GM21367 (cell line): ENCODE data around the gene EXOSC6.
"Not testable (repeated sequence)": the region's sequence is repeated elsewhere in the genome, so short reads cannot be mapped to it uniquely, and the experiment has no call there.

Experiments
- ATAC-seq: cut with Tn5 transposase; IDR thresholded peaks from one replicate; pipeline ENCODE4 v1.9.1; 2021; ENCODE audit not compliant: unreplicated experiment

The EXOSC6 gene

DNA sequence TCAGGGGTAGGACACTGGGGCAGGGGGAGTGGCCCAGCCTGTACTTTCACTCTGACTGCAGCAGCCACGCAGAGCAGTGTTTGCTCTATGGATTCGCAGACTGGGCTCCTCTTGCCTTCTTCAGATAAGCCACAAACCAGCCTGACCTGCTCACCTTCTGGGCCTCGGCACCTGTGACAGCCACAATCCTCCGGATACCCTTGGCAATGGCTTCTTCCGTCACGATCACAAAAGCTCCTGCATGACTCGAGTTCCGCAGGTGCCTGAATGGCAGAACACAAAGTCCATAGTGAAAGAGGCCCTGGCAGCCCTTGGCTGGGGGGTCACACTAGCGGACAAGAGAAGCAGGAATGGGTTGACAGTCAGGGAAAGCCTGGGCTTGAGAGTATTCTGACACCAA, 3.8 kb upstream of the EXOSC6 start:
- no peak for ATAC-seq

DNA sequence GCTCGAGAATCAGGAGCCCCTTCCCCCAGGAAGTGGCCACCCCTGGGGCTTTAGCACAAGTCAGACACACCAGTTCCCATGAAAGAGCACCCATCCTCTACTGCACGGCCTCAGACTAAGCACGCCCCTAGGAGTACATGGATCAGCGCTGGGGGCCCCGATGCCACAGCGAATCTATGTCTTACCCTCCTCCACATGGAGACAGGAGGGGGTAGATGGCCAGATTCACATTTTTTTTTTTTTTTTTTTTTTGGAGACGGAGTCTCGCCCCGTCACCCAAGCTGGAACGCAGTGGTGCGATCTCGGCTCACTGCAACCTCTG, 3.2 kb upstream of the EXOSC6 start:
- ATAC-seq: no peak

DNA sequence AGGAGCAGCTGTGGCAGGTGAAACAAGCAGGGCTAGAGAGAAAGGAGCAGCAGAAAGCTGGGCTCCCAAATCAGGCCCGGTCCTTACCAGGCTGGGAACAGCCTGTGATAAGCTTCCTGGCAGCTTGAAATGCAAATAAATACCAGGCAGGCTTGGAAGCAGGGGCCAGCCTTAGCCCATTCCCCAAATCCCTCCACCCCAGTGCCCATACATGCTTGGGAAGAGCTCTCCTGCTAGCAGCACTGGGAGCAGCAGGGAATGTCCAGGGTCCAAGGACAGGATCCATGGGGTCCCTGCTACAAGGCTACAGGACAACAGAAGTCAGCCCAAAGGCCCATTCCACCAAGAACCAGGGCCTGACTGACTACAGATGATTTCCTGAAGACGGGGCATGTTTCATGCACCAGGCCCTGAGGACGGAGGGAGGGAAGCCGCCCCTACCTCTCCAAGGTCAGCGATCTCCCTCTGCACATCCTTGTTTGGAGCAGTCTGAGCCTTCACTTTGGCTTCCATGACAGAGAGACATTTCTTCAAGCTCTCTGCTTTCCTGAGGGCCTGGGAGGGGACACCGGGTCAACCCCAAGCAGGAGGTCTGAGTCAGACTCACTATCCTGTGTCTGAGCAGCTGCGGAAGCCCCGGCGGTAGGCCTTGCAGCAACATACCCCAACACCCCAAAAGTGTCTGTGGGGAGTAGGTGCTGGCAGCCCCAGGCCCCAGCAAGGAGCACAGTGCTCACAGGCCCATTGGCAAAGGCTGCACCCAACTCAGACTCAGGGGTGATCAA, 2.6 kb upstream of the EXOSC6 start:
- ATAC-seq: no peak

DNA sequence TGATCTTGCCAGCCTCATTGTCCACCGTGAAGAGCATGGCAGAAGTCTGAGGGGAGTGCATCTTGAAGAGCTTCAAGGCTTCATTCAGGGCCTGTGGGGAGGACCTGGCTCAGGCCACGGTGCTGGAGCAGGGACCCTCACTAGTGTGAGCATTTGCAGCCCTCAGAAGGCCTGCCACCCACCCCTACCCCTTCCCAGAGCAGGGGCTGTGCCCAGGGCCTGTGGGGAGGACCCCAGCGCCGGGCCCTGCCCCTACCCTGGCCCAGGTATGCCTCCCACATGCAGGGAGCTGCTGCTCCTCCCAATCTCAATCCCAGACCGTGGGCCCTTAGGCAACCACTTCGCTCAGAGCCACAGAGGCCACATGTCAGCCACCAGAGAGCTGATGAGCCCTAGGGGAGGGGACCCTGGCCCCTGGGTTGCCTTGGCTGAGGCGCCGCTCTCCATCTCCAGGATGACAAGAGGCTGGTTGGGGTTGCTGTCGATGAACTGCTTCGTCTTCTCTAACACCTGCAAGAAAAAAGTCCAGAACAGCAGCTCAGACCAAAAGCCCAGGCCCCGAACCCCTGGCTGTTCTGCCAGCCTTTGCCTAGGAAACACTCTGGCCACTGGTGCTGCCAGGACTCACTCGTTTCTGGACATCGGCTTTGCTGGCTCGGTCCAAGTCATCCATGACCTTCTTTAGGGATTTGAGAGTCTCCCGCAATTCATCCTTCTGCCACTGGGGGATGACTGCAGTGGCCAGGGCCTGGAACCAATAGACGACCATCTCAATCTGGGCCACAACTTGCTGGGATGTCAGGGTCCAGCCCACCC, 1.8 kb upstream of the EXOSC6 start:
- ATAC-seq: no peak

DNA sequence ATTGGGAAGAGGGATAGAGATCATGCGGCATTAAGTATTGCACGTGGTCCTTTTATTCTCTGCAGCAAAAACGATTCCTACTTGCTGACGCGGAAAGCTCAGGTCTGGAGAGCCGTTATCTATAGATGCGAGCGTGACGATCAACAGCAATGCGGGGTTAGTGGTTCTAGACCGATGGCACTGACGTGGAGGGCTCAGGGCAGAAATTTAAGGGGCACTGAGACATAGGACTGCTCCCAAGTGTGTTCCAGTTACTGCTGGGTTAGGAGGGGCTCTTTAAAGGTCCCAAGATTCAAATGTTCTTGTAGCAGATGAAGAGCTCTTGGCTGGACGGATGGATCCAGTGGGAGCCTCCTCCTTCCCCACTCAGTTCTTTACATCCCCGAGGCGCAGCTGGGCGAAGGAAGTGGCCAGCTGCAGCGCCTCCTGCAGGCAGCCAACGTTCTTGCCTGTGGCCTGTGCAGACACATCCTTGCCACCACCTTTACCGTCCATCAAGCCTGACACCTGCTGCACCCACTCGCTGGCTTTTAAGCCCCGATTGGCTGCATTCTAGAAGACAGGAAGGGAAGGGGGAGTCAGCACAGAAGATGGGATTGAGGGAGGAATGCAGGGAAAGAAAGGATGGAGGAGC, 732 bp upstream of the EXOSC6 start:
- ATAC-seq: no peak

DNA sequence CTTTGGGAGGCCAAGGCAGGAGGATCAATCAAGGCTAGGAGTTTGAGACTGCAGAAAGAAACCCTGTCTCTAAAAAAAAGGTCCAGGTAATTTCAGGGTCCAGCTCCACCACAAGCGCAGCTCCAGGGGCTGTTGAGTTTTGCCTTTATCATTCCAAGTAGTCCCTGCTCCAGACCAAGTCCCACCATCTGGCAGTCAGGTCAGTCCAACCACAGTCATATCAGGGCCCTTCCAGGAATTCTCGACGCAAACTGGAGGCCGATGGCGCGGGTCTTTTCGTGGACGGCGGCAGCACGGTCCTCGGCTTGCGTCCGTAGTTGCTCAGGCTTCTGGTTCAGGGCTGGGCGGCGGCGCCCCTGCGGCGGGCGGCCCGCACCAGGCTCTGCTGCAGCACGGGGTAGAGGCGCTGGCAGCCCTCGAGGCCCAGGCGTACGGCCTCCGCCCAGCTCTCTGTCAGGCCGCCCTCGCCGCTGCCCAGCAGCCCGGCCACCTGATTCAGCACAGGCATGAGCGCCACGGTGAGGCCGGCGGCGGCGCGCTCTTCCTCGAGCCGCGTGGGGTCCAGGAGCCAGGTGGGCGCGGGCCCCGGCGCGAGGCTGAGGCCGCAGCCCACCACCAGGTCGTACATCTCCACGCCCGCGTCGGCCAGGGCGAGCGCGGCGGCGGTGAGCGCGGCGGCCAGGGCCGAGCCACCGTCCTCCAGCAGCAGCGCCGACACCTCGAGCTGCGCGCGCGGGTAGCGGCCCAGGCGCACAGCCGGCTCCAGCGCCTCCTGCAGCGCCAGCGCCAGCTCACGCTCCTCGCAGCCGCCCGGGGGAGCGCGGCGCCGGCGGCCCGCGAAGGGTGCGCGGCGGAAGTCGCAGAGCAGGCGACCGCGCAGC, 752 bp downstream of the EXOSC6 start:
- ATAC-seq: peak; percentile 42

DNA sequence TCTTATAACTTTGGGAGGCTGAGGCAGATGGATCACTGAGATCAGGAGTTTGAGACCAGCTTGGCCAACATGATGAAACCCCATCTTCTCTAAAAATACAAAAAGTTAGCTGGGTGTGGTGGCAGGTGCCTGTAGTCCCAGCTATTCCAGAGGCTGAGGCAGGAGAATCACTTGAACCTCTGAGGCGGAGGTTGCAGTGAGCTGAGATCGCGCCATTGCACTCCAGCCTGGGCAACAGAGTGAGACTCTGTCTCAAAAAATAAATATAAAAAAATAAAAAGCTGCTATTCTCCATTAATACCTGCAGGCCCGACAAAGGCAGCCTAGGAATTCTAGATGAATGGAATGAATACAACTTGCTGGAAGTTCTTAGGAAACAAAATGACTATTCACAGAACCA, 2.0 kb downstream of the EXOSC6 start:
- ATAC-seq: not testable (repeated sequence)

DNA sequence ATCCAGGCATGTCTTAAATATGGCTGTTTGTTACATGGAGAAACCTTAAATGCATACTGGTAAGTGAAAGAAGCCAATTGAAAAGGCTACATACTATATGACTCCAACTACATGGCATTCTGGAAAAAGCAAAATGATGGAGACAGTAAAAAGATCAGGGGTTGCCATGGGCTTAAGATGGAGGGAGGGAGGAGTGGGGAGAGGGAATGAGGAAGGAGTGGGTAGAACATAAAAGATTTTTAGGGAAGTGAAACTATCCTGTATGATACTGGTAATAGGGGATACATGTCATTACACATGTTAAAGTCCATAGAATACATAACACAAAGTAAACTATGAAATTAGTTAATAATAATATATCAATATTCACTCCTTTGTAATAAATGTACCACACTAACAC, 13.0 kb downstream of the EXOSC6 start:
- not testable (repeated sequence) for ATAC-seq

DNA sequence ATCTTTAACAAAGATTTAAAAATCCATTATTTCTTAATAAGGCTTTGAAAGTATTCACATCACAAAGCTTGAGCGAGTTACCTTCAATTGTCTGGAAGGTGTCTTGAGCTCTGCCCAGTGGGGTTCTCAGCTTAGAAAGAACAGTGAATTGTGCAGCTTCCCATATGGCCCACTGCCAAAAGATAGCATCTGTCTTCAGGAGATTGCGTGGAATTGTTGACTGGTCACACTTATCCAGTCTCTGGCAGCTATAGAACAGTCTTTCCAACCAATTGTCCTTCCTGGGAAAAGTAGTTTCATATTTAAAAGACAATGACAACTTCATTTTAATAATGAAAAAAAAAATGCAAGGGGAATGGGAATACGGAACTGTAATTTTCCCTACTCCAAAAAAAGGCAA, 19.9 kb downstream of the EXOSC6 start:
- ATAC-seq: not testable (repeated sequence)

DNA sequence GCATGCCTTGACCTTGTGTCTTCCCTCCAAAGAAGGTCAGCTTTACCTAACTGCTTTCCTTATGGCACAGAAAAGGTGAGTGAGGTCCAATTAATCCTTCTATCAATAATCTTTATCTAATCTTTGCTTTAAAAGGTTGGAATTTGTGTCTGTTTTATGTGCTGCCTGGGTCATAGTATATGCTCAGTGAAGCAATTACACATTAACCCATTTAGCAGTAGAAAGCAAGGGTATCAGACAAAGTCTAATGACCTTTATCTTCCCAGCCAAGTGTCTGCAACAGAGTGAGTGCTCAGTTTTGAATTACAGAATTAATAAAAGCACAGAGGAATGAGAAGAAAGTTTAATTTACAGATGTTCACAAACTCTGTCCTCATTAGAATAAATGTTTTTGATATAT, 25.7 kb downstream of the EXOSC6 start:
- ATAC-seq: not testable (repeated sequence)

DNA sequence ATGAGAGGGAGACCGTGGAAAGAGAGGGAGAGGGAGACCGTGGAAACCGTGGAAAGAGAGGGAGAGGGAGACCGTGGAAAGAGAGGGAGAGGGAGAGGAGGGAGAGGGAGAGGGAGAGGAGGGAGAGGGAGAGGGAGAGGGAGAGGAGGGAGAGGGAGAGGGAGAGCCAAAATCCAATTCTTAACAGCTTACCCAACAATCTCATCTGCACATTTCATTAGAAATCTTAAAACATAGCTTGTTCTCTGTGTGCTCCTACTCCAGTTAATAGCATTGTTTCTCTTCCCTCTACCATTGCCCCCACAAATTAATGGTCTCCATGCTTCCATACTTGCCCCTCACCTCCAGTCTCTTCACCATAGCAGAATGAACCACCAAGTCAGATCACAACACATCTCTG, 26.3 kb downstream of the EXOSC6 start:
- not testable (repeated sequence) for ATAC-seq

DNA sequence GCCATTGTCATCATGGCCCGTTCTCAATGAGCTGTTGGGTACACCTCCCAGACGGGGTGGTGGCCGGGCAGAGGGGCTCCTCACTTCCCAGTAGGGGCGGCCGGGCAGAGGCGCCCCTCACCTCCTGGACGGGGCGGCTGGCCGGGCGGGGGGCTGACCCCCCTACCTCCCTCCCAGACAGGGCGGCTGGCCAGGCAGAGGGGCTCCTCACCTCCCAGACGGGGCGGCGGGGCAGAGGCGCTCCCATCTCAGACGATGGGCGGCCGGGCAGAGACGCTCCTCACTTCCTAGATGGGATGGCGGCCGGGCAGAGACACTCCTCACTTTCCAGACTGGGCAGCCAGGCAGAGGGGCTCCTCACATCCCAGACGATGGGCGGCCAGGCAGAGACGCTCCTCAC, 27.1 kb downstream of the EXOSC6 start:
- ATAC-seq: not testable (repeated sequence)

DNA sequence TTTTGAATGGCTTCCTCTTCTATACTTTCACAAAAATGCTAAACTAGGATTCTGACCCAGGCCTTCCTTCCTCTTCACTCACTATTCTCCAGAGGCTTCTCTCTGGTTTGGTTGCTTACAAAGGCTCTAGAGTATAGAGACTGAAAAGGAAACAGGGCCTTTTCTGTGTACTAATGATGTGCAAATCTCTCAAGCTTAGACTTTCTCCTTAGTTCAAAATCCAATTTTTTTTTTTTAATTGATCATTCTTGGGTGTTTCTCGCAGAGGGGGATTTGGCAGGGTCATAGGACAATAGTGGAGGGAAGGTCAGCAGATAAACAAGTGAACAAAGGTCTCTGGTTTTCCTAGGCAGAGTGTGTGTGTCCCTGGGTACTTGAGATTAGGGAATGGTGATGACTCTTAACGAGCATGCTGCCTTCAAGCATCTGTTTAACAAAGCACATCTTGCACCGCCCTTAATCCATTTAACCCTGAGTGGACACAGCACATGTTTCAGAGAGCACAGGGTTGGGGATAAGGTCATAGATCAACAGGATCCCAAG, 27.7 kb downstream of the EXOSC6 start:
- not testable (repeated sequence) for ATAC-seq

DNA sequence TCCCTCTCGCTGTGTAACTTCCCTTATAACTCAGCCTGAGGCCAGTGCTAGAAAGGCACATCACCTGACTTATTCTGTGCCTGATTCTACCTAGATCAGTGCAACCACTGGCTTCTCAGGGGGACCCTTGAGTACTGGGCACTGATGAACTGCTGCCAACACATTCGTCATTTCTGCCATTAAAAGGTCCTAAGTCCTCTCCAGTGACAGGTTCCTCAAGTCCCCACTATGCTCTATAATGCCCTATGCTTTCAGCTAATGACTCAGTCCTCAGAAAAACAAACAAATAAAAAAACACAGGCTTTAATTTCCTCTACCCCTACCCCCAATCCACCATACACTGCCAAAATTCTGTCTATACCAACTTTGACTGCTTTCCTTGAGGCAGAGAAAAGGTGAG, 28.5 kb downstream of the EXOSC6 start:
- ATAC-seq: not testable (repeated sequence)

DNA sequence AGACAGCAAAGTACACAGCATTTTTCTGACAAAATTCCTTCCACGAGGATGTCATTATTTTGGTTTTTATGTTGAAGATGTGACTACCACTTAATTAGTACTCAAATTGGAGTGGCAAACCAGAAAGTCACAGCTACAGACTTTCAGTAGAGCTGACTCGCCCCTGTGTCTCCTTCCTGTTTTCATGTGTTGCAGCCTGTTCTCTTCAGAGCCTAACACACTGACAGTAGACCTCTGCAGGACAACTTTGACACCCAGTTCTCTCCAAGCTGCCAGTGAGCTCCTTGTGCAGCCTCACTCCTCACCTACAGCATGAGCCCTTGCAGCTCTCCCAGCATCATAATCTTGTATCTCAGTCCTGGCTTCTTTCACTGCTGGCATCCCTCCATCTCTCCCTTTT, 29.2 kb downstream of the EXOSC6 start:
- ATAC-seq: not testable (repeated sequence)

DNA sequence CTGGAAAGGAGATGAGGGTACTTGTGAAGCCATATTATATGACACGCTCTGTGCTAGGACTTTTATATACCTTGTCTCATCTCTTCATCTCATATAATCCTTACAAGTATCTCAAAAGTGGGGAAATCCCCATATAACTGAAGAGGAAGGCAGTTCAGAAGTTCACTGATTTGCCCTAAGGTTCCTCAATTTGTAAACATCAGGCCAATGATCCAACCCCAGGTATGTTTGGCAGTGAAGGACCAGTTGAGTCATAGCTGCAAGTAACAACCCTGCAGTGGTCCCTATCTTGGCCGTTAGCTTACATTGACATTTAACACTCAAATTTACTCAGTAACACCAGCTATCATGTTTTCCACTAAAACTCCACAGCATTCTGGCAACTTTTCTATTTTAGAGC, 33.2 kb downstream of the EXOSC6 start:
- ATAC-seq: not testable (repeated sequence)

DNA sequence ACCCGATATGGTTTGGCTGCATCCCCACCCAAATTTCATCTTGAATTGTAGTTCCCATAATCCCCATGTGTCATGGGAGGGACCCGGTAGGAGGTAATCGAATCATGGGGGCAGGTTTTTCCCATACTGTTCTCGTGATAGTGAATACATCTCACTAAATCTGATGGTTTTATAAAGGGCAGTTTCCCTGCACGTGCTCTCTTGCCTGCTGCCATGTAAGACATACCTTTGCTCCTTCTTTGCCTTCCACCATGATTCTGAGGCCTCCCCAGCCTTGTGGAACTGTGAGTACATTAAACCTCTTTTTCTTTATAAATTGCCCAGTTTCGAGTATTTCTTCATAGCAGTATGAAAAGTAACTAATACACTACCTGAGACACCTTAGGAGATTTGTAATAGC, 45.4 kb downstream of the EXOSC6 start:
- ATAC-seq: not testable (repeated sequence)

DNA sequence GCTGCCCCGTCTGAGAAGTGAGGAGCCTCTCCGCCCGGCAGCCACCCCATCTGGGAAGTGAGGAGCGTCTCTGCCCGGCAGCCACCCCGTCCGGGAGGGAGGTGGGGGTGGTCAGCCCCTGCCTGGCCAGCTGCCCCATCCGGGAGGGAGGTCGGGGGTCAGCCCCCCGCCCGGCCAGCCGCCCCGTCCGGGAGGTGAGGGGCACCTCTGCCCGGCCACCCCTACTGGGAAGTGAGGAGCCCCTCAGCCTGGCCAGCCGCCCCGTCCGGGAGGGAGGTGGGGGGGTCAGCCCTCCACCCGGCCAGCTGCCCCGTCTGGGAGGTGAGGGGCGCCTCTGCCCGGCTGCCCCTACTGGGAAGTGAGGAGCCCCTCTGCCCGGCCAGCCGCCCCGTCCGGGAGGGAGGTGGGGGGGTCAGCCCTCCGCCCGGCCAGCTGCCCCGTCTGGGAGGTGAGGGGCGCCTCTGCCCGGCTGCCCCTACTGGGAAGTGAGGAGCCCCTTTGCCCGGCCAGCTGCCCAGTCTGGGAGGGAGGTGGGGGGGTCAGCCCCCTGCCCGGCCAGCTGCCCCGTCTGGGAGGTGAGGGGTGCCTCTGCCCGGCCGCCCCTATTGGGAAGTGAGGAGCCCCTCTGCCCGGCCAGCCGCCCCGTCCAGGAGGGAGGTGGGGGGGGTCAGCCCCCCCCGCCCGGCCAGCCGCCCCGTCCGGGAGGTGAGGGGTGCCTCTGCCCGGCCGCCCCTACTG, 46.9 kb downstream of the EXOSC6 start:
- not testable (repeated sequence) for ATAC-seq

DNA sequence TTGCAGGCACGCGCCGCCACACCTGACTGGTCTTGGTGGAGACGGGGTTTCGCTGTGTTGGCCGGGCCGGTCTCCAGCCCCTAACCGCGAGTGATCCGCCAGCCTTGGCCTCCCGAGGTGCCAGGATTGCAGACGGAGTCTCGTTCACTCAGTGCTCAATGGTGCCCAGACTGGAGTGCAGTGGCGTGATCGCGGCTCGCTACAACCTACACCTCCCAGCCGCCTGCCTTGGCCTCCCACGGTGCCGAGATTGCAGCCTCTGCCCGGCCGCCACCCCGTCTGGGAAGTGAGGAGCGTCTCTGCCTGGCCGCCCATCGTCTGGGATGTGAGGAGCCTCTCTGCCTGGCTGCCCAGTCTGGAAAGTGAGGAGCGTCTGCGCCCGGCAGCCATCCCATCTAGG, 47.7 kb downstream of the EXOSC6 start:
- not testable (repeated sequence) for ATAC-seq

DNA sequence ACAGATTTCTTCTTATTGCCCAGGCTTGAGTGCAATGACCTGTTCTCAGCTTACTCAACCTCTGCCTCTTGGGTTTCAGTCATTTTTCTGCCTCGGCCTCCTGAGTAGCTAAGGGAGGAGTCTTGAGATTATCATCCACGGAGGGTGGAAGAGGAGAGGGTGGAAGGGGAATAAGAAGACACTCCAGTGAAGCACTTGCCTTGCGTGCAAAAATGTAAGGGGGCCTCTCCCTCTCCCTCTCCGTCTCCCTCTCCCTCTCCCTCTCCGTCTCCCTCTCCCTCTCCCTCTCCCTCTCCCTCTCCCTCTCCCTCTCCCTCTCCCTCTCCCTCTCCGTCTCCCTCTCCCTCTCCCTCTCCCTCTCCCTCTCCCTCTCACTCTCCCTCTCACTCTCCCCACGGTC, 48.2 kb downstream of the EXOSC6 start:
- ATAC-seq: not testable (repeated sequence)
